HK-2 (cell line): ENCODE results near the gene GUCA2A.

Experiments used
- DNase-seq: peaks from one replicate; pipeline ENCODE4 v3.0.0-alpha.2; 2018; ENCODE audit not compliant: unreplicated experiment

Gene GUCA2A

DNA sequence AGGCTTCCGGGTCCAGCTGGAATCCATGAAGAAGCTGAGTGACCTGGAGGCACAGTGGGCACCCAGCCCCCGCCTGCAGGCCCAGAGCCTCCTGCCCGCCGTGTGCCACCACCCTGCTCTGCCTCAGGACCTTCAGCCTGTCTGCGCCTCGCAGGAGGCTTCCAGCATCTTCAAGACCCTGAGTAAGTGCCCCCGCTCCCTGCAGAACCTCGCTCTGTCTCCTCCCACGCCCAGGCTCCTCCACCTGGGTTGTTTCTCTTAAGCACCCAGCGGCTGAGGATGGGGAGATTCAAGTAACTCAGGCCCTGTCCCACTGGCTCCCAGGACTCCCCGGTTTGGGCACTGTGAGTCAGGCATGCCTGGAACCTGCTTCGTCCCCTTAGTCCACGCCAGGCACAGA, 9.9 kb downstream of the GUCA2A start:
- DNase-seq, result no peak

DNA sequence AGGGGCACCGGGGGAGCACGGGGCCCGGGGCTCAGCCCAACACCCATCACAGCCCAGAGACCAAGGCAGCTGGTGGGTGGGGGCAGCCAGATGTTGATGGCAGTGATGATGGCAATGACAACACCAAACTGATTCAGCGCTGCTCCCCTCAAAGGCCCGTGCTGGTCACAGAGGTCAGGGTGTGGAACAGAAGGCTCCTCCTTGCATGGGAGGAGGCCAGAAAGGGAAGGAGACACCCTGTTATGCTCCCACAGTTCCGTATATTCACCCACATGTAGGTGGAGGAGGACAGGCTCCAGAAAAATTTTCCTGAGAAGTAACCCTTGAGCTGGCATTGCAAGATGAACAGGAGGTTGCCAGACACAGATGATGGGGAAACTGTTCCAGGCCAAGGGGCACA, 10.9 kb downstream of the GUCA2A start:
- DNase-seq, result no peak

DNA sequence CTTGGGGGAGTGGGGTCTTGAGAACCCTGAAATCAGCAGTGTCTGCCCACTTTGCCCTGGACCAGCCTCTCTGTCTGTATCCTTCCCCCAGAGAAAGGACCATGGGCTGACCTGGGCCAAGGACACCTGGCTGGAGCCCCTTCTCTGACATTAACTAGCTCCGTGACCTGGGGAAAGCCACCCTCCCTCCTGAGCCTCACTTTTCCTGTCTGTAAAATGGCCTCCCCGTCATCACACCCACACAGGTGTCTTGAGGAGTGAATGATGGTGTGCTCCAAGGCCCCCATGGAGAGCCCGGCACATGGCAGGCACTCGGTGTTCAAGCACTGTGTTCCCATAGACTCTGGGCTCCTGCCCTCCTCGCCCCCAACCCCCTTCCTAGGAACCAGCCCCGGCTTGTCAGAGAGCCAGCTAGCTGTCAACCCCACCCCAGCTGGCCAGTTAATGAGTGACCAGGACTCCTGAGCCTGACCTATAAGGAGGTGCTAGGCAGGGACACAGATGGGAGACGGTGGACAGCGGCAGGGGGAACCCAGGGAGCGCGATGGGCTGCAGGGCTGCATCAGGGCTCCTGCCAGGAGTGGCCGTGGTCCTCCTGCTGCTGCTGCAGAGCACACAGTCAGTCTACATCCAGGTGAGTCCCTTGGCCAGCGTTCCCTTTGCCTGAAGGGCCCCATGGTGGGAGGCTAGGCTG, 11.5 kb downstream of the GUCA2A start, which contains the start of gene GUCA2B:
Gene GUCA2B (plus strand): TSS at position 504 of the 694 bp plus-strand sequence. CDS start 41 bp downstream, at position 545.
- DNase-seq, result no peak

DNA sequence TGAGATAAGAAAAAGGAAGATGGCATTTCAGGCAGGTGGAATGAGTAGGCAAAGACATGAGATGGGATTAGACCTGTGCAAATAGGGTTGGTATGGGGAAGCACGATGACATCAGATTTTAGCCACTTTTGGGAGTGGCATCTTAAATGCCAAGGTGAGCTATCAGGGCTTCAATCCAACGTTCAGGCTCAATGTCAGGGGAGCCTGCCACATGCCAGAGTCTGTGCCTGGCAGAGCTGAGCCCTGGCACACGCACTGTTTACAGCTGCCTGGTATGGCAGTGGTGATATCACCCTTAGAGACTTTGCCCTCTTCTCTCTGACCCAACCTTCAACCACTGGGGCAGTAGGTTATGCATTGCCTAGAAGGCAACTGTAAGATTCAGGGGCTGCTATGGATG, 12.4 kb downstream of the GUCA2A start:
- no peak for DNase-seq

DNA sequence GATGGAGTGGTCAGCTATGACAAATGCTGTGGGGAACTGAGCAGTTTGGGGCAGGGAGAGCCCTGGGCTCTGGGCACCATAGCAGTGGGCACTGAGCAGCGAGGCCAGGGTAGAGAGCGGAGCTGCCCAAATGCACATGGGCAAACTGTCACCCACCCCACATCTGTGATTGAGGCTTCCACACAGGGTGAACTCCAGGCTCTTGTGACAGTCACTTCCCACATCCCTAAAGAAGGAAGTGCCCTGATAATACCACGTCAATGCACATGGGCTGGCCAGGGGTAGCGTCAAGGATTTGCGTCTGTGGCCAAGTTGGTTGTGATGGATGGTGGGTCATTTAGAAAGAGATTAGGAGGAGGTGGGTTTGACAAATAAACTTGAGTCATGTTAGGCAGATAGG, 13.9 kb downstream of the GUCA2A start:
- no peak for DNase-seq

DNA sequence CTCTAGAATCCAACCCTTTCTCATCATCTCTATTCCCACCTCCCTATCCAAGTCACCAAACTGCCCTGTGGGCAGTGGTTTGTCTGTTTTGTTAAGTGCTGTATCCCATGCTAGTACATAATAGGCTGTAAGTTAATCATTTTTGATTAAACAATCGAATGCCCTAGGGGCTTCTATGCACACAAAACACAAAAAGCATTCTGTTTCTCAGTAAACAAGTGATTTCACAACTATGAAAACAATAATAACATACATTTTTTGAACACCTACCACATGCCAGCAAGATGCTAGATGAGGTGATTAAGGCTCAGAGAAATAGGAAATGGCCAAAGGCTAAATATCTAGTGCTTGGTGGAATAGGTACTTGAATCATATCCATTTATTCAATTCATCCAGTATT, 16.4 kb downstream of the GUCA2A start:
- DNase-seq, result no peak

DNA sequence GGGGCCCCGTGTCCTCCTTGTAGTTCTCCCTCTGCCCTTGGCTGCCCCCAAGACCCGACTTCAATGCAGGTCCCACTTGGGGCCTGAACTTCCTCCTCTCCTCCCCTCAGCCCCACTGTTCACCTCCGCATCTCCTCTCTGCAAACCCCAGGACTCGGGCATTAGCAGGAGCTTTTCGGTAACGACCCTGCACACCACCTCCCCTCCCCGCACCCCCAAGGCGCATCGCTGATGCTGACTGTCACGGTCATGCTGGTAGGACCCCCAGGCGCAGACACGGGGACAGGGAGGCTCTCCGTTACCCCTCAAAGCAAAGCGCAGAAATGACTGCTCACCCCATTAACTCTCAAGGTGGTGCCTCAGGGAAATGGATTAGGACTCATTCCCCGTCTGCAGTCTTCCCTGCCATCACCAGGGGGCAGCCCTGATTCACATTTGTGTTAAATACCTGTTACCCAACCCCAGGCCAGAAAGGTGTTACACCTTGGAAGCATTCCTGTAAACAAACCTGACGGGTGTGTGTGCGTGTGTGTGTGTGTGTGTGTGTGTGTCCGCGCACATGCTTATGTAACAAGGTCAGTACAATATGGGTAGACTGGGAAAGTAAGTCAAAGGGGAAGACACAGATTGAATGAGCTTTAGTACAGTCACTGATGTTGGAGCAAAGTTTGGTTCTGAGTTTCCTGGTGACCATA, 17.8 kb downstream of the GUCA2A start:
- peak; percentile 71 for DNase-seq

DNA sequence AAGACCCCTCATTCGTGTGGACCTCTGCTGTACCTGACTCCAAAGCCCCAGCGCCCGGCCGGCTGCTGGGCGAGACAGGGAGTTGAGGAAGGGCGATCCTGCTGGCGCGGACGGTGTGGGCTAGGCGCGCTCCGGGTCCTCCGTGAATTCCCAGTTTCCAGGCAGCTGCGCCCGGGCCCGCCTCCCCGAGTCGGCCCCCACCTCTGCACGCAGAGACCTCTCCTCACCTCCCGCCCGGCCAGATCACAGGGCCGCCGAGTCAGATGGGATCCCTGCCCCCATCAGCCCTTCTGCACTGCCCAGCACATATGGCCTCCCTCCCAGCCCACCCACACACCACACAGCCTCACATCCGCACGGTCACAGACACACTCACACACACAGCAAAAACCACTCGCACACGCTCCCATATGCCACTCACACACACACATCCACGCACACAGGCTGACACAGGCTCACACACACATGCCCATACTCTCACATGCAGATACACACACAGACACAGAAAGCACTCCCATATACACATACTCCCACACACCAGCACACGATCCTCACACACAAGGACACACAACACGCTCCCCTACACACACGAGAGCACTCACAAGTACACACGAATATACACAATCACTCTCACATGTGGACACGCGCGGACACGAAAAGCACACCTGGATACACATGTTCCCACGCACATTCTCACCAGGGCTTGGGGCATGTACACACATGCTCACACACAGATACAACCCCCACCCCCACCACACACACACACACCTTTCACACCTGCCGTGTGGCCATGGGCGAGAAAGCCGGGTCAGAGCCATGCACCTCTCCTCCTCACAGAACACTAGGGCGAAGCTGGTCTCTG, 18.6 kb downstream of the GUCA2A start:
- no peak for DNase-seq

DNA sequence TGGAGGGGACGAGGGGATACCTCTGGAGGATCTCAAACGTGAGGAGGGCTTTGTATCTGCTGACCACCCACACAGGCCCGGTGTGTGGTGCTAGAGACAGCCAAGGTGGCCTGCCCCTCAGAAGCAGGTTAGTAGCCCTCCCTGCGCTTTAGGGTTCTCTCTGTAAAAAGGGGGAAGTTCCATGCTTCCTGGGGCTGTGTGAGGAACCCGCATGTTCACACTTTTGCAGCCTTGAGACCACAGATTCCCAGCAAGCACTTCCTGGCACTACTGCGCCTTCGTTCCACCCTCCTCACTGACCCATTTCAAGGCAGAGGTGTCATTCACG, 19.2 kb downstream of the GUCA2A start:
- DNase-seq, result no peak

DNA sequence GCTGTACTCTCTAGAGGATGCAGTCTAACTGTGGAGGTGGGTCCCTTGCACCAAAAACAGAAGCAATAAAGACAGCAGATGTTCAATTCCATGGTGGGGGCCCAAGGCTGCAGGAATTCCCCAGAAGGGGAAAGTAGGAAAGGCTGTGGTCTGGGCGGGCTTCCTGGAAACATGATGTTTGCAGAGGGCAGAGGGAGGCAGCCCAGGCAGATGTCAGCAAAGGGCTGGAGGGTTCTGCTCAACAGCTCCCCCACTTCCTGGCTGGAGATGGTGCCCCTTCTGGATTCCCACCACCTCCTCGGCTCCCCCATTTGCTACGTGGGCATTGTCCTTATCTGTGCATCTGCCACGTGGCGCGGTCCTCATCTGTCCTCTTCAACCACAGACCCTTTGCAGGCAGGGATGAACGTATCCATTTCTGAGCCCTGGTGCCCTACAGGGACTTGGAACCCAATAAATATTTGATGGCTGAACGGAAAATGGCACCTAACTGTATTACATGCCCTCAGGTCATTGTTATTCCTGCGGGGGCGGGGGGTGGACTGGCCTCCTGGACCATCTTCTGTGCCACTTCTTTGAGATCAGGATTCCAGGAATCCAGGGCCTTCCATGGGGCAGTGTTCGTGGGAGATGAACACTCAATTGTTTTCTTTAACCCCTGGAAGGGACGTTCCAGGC, 19.7 kb downstream of the GUCA2A start:
- DNase-seq, result no peak

DNA sequence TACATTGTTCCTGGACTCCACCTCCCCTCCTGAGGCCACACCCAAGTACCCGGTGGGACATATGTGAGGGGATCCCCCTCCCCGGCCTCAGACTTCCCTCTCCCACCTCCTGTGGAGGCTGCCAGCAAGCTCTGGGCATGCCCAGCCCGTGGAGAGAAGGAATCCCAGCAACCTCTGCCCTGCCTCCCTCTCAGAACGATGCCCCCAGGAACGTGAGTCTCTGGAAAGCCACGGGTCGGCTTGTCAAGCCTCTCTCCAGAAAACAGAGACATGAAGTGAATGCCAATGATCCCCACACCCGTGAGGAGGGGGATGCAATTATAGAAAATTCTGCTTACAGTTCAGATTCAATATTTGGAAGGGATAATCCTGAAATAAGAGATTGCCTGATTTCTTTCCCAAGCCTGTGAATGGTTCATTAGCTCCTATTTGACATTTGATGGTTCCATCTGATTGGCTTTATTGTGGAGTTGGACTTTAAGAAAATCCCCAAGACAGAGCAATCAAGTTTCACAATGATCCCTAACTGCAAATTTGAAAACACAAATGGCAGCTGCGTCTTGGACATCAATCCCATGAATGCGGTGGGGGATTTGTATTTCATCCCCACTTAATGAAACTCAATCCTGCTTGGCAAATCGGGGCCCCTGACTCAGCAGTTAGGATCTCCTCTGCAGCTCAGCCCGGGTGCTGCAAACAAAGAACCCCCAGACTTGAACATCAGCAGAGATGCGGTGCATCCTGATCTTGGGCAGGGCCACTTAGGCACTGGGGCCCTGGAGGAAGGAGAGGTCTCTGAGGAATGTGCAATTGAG, 20.4 kb downstream of the GUCA2A start:
- no peak for DNase-seq

DNA sequence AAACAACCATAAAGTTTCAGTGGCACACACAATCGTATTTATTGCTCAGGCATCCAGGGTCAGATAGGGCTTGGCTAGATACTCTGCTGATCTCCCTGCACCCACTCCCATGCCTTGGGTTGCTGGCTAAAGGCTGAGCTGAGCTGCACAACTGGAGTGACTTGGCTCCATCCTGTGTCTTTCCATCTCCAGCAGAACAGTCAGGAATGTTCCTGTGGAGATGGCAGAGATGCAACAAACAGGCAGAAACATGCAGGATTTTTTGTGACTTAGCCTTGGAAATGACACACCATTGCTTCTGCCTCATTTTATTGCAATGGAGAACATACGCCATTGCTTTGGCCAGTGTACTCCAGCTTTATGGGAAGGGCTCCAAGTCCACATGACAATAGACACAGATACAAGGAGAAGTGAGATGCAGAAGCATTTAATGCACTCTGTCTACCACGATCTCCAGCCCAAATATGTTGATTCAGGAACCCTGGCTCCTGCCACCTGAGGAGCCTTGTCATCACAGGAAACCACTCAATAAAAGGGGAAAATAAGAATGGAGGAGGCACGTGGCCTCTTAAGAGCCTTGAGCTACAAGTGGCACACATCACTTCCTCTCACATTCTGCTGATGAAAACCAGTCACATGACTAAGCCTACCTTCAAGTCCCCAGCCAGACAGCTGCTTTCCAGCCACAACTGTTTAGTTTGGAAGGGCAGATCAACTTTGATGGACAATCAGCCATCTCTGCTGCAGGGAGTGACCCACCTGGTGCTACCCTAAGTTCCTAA, 21.5 kb downstream of the GUCA2A start:
- no peak for DNase-seq

DNA sequence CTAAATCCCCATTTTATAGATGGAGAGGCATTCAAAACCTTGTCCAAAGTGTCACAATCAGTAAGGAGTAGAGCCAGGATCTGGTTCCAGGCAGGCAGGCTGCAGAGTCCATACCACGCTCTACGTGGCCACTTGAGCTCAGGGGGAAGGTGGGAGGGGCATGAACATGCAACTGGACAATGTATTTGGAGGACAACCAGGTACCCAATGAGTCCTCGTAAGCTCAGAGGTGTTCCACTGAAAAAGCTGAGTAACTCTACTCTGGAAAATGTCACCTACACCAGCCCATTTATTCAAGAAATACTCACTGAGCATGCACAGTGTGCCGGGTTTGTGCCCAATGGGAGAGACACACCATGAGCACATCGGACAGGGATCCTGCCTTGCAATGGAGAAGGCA, 22.6 kb downstream of the GUCA2A start:
- DNase-seq, result no peak

DNA sequence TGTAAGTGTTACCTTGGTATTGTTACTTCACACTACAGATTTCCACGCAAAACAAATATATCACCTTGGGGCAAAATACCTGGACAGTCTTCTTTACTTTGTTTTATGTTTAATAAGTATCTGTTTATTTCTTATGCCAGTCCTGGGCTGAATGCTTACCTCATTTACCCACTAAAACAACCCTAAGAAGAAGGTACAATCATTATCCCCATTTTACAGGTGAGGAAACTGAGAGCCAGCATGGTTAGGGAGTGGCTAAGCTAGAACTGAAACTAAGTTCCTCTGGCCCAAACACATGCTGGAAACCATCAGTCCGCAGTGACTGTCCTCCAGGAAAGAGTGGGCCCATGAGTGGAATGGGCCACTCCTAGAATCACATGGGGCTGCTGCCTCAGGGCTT, 24.4 kb downstream of the GUCA2A start:
- no peak for DNase-seq

DNA sequence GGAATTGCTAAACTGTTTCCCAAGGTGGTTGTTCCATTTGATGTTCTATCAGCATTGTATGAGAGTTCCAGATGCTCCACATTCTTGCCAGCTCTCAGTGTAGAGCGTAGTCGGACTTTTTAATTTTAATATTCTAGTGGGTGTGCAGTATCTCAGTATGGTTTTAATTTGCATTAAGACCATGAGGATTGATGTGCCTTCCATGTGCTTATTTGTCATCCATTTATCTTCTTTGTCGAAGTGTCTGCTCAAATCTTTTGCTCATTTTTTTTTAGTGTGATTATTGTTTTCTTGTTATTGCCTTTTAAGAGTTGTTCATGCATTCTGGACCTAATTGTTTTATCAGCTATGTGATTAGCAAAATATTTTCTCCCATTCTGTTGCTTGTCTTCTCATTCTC, 25.1 kb downstream of the GUCA2A start:
- DNase-seq, result no peak

DNA sequence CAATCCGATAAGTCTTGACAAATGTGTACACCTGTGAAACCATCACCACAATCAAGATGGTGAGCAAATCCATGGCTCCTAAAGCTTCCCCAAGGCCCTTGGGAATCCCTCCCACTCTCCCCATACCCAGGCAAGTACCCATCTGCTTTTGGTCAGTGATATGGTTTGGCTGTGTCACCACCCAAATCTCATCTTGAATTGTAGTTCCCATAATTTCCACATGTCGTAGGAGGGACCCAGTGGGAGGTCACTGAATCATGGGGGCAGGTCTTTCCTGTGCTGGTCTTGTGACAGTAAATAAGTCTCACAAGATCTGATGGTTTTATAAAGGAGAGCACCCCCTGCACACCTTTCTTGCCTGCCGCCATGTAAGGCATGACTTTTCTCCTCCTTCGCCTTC, 26.0 kb downstream of the GUCA2A start:
- DNase-seq, result no peak

DNA sequence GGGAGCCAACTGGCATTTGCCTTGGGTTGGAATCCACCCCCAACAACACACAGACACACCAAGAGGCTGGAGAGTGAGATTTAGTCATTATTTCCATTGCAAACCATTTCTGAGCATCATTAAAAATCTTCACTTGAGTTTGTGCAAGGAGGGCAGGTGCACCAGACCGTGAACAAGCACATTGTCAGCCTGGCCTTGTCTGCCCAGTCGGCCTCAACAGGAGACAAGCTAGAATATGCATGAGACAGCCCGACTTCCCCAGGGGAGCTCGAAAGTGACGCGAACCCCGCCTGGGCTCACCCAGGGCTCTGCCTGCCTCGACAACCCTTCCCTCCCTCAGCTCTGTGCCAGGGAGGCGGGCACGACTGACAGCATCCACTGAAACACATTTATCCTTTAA, 26.8 kb downstream of the GUCA2A start:
- DNase-seq, result no peak

DNA sequence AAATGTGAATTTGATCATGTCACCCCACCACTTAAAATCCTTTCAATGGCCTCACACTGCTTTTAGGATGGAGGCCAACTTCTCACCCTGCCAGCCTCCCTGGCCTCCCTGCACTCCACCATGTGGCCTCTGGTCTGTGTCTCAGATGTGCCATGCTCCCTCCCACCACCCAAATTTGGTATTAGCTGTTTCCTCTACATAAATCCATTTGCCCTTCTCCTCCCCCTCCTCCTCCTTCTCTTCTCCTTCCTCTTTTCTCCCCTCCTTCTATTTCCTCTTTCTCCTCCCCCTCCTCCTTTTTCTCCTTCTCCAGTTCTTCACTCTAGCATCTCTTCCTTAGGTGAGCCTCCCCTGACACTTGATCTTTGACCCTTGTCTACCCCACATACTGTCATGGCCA, 28.1 kb downstream of the GUCA2A start:
- no peak for DNase-seq

DNA sequence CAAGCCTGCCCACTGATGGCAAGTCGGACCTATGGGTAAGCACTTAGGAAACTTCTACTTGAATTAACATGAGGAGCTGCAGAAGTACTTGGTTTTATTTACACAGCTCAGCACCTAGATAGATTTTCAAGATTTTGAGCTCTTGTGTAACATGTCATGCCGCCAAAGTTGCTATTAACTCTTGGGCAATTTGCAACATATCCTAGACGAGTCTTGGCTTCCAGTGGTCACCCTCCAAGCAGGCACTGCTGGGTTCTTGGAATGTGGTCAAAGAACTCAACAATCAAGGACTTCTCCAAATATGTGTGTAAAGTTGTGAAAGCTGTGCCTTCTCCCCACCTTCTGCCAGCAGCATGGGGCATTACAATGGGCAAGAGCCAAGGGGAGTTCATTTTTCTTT, 29.1 kb downstream of the GUCA2A start:
- no peak for DNase-seq

DNA sequence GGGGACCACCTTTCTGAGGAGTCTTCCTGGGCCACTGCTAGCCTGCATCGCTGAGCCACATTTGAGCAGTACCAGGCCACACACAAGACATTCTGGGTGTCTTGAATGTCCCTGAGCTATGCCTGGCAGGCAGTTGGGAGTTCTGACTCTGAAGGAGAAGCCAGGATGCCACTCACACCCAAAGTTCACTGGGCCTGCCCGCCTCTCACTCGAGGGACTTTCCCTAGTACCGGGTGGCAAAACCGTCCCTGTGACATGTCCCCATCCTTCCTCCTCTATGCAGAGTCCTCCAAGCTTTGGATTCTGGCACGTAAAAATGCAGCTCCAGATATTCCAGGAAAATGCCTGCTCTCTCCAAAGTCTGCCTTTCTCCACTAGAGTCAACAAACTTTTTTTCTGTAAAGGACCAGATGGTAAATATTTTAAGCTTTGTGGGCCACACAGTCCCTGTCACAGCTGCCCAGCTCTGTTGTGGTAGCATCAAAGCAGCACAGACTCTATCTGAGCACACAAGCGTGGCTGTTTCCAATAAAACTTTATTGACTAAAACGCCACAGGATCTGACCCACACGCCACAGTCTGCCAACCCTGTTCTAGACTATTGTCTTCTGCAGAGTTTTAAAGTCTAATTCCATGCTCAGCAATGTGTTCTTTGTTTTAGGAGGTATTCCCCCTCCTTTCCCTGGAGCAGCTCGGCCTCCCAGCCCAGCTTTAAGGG, 30.6 kb downstream of the GUCA2A start:
- DNase-seq, result no peak
